ENCODE measurements around the gene SYNPO.

The SYNPO gene

DNA sequence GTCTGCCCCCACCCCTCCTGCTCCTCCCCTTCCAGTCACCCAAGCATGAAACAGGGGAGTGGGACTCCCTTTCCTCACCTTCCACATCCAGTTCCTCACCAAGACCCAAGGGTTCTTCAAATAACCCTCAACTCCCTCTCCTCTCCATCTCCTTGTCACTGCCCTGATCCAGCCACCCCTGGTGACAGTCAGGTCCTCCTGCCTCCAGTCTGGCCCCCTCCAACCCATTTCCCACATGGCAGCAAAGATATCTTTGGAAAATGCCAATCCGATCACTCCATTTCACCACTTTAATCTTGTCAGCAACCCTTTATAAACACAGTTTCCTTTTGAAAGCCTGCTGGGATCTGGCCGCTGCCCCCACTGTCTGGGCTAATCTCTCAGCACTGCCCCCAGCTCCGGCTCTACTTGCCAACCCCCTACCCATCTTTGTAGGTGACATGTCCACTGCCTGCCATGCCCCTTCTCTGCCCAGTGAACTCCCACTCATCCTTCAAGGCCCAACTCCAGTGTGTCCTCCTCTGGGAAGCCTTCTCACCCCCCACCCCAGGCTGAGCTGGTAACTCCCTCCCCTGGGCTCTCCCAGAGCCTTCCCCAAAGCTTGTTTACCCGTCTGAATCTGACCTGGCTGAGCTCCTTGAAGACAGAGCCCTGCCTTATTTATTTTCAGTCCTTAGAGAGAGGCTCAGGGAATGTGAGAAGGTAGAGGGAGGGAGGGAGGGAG, 19.8 kb downstream of the SYNPO start:
- Histone ChIP-seq H3K27me3 (ENCODE audit: insufficient read depth, low read length) (peaks cover 11% of the 10 kb centered on the region; the same call in 1 of the 2 replicates), H3K79me2 (ENCODE audit: control insufficient read depth, insufficient read depth, low read length, unreplicated experiment) (no peaks in the 10 kb centered on the region), H3K36me3 (ENCODE audit: insufficient read depth, low read length) (no peaks in the 10 kb centered on the region), H2AFZ (ENCODE audit: low read length, unreplicated experiment) (no peak overlapping the region), H3K27ac (ENCODE audit: low read depth, low read length) (no peak overlapping the region), H3K4me3 (ENCODE audit: low read depth, low read length) (no peak overlapping the region), H3K4me1 (ENCODE audit: control insufficient read depth, insufficient read depth, low read length, unreplicated experiment) (no peaks in the 10 kb centered on the region)

GRCh38 chr5:150661086-150661485, 20.6 kb downstream of the SYNPO start, which contains the start of gene MYOZ3:
Gene MYOZ3 (plus strand): TSS chr5:150661251. CDS start chr5:150662942, 1,691 bp downstream.
- no peaks in the 10 kb centered on the region for H3K36me3 ChIP-seq (ENCODE audit: insufficient read depth, low read length)
- H2AFZ ChIP-seq (ENCODE audit: low read length, unreplicated experiment), result no peak within 1 kb of the TSS
- H3K79me2 ChIP-seq (ENCODE audit: control insufficient read depth, insufficient read depth, low read length, unreplicated experiment), result no peaks in the 10 kb centered on the region
- H3K27ac ChIP-seq (ENCODE audit: low read depth, low read length), result no peak within 1 kb of the TSS
- H3K4me1 ChIP-seq (ENCODE audit: control insufficient read depth, insufficient read depth, low read length, unreplicated experiment), result no peaks in the 10 kb centered on the region
- peaks cover 11% of the 10 kb centered on the region; the same call in 1 of the 2 replicates for H3K27me3 ChIP-seq (ENCODE audit: insufficient read depth, low read length)
- no peak within 1 kb of the TSS for H3K4me3 ChIP-seq (ENCODE audit: low read depth, low read length)

DNA sequence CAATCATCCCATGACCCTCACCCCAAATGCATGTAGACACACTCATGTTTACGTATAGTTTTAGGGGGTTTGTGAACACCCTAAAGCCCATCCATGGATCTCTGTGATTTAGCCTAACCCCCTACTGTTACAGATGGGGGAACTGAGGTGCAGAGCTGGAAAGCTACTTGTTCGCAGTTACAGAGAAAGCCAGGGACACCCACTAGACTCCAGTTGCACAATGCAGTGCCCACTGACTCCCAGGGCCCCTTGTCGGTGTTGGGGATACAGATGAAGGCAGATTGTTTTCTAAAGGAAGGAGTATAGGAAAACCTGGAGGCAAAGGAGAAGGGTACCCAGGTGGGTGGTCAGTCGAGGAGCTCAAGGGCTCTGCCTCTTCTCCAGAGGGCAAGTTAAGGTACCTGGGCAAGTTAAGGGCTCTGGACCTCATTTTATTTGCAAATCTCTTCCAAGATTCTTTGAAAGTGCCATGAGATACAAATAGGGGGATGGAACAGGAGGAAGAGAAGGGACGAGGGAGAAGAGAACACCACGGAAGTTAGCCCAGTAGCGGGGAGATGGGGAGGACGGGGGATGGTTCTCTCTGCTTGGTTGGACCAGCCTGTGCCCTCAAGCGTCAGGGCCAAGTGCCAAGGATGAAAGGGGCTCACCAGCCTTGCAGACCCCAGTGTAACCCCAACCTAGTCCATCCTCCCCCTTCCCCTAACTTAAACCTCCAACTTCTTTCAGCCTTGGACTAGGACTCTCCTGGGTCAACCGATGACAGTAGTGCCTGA, 21.5 kb downstream of the SYNPO start:
- peaks cover 11% of the 10 kb centered on the region; the same call in 1 of the 2 replicates for H3K27me3 ChIP-seq (ENCODE audit: insufficient read depth, low read length)
- no peaks in the 10 kb centered on the region for H3K79me2 ChIP-seq (ENCODE audit: control insufficient read depth, insufficient read depth, low read length, unreplicated experiment)
- no peak overlapping the region for H3K27ac ChIP-seq (ENCODE audit: low read depth, low read length)
- no peaks in the 10 kb centered on the region for H3K36me3 ChIP-seq (ENCODE audit: insufficient read depth, low read length)
- H3K4me3 ChIP-seq (ENCODE audit: low read depth, low read length), result no peak overlapping the region
- H3K4me1 ChIP-seq (ENCODE audit: control insufficient read depth, insufficient read depth, low read length, unreplicated experiment), result no peaks in the 10 kb centered on the region
- H2AFZ ChIP-seq (ENCODE audit: low read length, unreplicated experiment), result no peak overlapping the region

- Histone ChIP-seq H3K27me3 (ENCODE audit: insufficient read depth, low read length) (peaks cover 11% of the 10 kb centered on the region; the same call in 1 of the 2 replicates), H3K36me3 (ENCODE audit: insufficient read depth, low read length) (no peaks in the 10 kb centered on the region), H3K4me3 (ENCODE audit: low read depth, low read length) (no peak overlapping the region), H3K4me1 (ENCODE audit: control insufficient read depth, insufficient read depth, low read length, unreplicated experiment) (no peaks in the 10 kb centered on the region), H3K79me2 (ENCODE audit: control insufficient read depth, insufficient read depth, low read length, unreplicated experiment) (no peaks in the 10 kb centered on the region), H2AFZ (ENCODE audit: low read length, unreplicated experiment) (no peak overlapping the region), H3K27ac (ENCODE audit: low read depth, low read length) (no peak overlapping the region)
These were observed 22.5 kb downstream of the SYNPO start for GRCh38 chr5:150662731-150663516.

DNA sequence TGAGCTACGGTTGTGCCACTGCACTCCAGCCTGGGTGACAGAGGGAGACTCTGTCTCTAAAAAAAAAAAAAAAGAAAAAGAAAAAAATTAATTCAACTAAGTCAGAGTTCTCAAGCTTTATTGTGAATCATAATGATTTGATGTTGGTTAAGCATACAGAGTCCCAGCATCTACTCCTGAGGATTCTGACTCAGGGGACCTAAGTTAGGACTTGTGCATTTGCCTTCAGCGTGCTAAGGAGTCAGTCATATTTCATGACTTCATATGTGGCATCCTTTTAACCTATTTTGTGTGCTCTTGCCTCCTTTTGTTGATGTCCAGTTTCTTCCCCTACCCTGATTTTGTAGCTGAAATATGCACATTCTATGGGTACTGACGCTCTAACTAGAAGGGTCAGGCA, 23.5 kb downstream of the SYNPO start:
- Histone ChIP-seq H3K79me2 (ENCODE audit: control insufficient read depth, insufficient read depth, low read length, unreplicated experiment) (no peaks in the 10 kb centered on the region), H3K27me3 (ENCODE audit: insufficient read depth, low read length) (peaks cover 11% of the 10 kb centered on the region; the same call in 1 of the 2 replicates), H3K36me3 (ENCODE audit: insufficient read depth, low read length) (no peaks in the 10 kb centered on the region), H2AFZ (ENCODE audit: low read length, unreplicated experiment) (no peak overlapping the region), H3K4me1 (ENCODE audit: control insufficient read depth, insufficient read depth, low read length, unreplicated experiment) (no peaks in the 10 kb centered on the region), H3K27ac (ENCODE audit: low read depth, low read length) (no peak overlapping the region), H3K4me3 (ENCODE audit: low read depth, low read length) (no peak overlapping the region)

- peaks cover 11% of the 10 kb centered on the region; the same call in 1 of the 2 replicates for H3K27me3 ChIP-seq (ENCODE audit: insufficient read depth, low read length)
- H3K27ac ChIP-seq (ENCODE audit: low read depth, low read length), result no peak overlapping the region
- no peaks in the 10 kb centered on the region for H3K36me3 ChIP-seq (ENCODE audit: insufficient read depth, low read length)
- H3K4me3 ChIP-seq (ENCODE audit: low read depth, low read length), result no peak overlapping the region
- H2AFZ ChIP-seq (ENCODE audit: low read length, unreplicated experiment), result no peak overlapping the region
- H3K79me2 ChIP-seq (ENCODE audit: control insufficient read depth, insufficient read depth, low read length, unreplicated experiment), result no peaks in the 10 kb centered on the region
- H3K4me1 ChIP-seq (ENCODE audit: control insufficient read depth, insufficient read depth, low read length, unreplicated experiment), result no peaks in the 10 kb centered on the region
These were observed 24.6 kb downstream of the SYNPO start for GRCh38 chr5:150665044-150665443.

DNA sequence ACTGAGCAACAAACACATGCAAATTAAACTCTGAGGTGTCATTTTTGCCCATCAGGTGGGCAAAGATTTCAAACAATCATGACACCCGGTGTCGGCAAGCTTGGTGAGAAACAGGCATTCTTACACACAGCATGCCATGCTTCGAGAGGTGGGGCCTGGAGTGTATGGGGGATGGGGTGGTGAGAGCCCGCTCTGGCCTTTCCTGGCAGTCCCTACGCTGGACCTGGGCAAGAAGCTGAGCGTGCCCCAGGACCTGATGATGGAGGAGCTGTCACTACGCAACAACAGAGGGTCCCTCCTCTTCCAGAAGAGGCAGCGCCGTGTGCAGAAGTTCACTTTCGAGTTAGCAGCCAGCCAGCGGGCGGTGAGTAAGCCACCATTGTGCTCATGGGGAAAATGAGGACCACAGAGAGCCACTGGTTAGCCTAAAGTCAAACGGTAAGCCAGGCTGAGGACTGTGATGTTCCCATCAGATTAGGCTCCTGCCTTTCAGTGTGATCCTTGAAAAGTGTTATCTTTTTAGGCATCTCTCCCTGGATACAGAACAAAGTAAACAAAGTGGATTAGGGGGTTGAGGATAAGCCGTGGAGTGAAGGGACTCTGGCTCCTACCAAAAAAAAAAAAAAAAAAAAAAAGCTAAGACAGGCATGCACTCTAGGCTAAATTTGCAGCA, 30.0 kb downstream of the SYNPO start:
- no peak overlapping the region for H3K4me3 ChIP-seq (ENCODE audit: low read depth, low read length)
- no peaks in the 10 kb centered on the region for H3K79me2 ChIP-seq (ENCODE audit: control insufficient read depth, insufficient read depth, low read length, unreplicated experiment)
- no peak overlapping the region for H2AFZ ChIP-seq (ENCODE audit: low read length, unreplicated experiment)
- no peaks in the 10 kb centered on the region for H3K36me3 ChIP-seq (ENCODE audit: insufficient read depth, low read length)
- no peak overlapping the region for H3K27ac ChIP-seq (ENCODE audit: low read depth, low read length)
- H3K4me1 ChIP-seq (ENCODE audit: control insufficient read depth, insufficient read depth, low read length, unreplicated experiment), result peaks cover 17% of the 10 kb centered on the region
- peaks cover 12% of the 10 kb centered on the region; the same call in 1 of the 2 replicates for H3K27me3 ChIP-seq (ENCODE audit: insufficient read depth, low read length)

GRCh38 chr5:150670948-150671310, 30.5 kb downstream of the SYNPO start:
- Histone ChIP-seq H3K79me2 (ENCODE audit: control insufficient read depth, insufficient read depth, low read length, unreplicated experiment) (no peaks in the 10 kb centered on the region), H3K27ac (ENCODE audit: low read depth, low read length) (no peak overlapping the region), H3K36me3 (ENCODE audit: insufficient read depth, low read length) (no peaks in the 10 kb centered on the region), H2AFZ (ENCODE audit: low read length, unreplicated experiment) (no peak overlapping the region), H3K4me3 (ENCODE audit: low read depth, low read length) (no peak overlapping the region), H3K27me3 (ENCODE audit: insufficient read depth, low read length) (peaks cover 12% of the 10 kb centered on the region; the same call in 1 of the 2 replicates), H3K4me1 (ENCODE audit: control insufficient read depth, insufficient read depth, low read length, unreplicated experiment) (peaks cover 17% of the 10 kb centered on the region)

DNA sequence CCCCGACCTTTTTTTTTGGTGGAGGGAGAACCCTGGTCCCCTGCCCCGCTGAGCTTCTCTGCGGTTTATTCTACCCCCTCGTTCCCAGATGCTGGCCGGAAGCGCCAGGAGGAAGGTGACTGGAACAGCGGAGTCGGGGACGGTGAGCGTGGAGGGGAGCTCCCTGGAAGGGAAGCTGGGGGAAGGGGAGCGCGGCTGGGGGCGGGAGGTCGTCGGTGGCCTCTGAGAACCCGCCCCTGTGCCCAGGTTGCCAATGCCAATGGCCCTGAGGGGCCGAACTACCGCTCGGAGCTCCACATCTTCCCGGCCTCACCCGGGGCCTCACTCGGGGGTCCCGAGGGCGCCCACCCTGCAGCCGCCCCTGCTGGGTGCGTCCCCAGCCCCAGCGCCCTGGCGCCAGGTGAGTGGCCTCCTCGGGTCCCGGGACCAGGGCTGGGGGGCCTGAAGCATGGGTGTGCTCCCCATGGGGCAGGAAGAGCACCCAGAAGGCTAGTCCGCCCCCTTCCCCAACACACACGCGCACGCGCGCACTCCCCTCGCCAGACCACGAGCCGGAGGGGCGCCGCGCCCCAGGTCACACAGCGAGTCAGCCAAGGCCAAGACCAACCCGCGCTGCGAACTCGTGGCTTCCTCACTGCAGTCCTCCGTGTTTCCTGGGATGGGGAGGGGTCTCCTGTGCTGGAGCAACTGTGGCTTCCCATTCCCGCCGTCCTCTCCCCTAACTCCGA, 31.2 kb downstream of the SYNPO start:
- Histone ChIP-seq H3K27ac (ENCODE audit: low read depth, low read length) (no peak overlapping the region), H3K36me3 (ENCODE audit: insufficient read depth, low read length) (no peaks in the 10 kb centered on the region), H3K4me1 (ENCODE audit: control insufficient read depth, insufficient read depth, low read length, unreplicated experiment) (peaks cover 17% of the 10 kb centered on the region), H3K4me3 (ENCODE audit: low read depth, low read length) (peak overlapping the region; percentile 77), H3K27me3 (ENCODE audit: insufficient read depth, low read length) (peaks cover 12% of the 10 kb centered on the region; the same call in 1 of the 2 replicates), H3K79me2 (ENCODE audit: control insufficient read depth, insufficient read depth, low read length, unreplicated experiment) (no peaks in the 10 kb centered on the region), H2AFZ (ENCODE audit: low read length, unreplicated experiment) (peak overlapping the region; percentile 45)
